ENCODE data around the gene ADGRD1.

ADGRD1 gene

DNA sequence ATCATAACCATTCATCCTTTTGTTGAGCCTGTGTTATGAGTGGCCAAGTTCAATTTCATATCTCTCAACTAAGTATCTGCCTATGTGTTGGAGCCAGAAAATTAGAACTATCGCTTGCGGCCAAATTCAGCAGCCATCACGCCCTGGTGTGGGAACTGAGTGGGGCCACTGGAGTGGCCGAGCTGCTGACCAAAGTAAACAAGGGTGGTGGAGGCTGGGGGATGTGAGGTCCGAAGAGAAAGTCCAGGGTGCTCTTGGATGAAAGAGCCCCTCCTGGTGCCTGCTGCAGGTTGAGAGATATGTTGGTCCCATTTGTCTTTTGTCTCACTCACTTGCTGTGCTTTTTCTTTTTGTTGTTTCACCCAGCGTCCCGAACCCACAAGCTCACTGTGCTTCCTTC is 14.9 kb downstream of the ADGRD1 start:
- Histone ChIP-seq H3K36me3 (ENCODE audit: control insufficient read depth in 1 of 2, insufficient read depth in 2 of 2, low read length in 2 of 2) (no peaks in the 10 kb centered on the region), H3K9me3 (ENCODE audit: insufficient read depth, low read depth, low read length) (no peaks in the 10 kb centered on the region), H4K8ac (ENCODE audit: low read depth, low read length) (no peak overlapping the region), H3K18ac (ENCODE audit: low read length) (no peak overlapping the region), H4K12ac (ENCODE audit: low read depth, low read length) (no peak overlapping the region), H3K9ac (ENCODE audit: low read length) (no peak overlapping the region), H3K4ac (ENCODE audit: low read depth, low read length) (no peak overlapping the region), H2AFZ (ENCODE audit: insufficient read depth, low read length, poor library complexity) (no peak overlapping the region), H3K27ac (ENCODE audit: low read depth, low read length) (no peak overlapping the region), H2BK5ac (ENCODE audit: low read depth, low read length, poor library complexity) (no peak overlapping the region), H2BK12ac (ENCODE audit: low read length) (no peak overlapping the region), H2BK120ac (ENCODE audit: insufficient read depth, low read length, poor library complexity) (no peak overlapping the region), H3K23ac (ENCODE audit: low read length) (no peak overlapping the region), H2AK5ac (ENCODE audit: low read length) (no peak overlapping the region), H3K4me1 (ENCODE audit: control insufficient read depth in 1 of 2, insufficient read depth in 2 of 2, low read length in 2 of 2) (peaks cover 0 to 2% of the 10 kb centered on the region in 2 experiments), H3K14ac (ENCODE audit: low read length) (no peak overlapping the region), H4K91ac (ENCODE audit: low read depth, low read length) (no peak overlapping the region), H3K4me3 (ENCODE audit: low read depth, low read length) (no peak overlapping the region), H3K79me1 (ENCODE audit: low read length) (no peaks in the 10 kb centered on the region), H3K79me2 (ENCODE audit: control insufficient read depth, insufficient read depth, low read length, poor library complexity) (no peaks in the 10 kb centered on the region), H3K4me2 (ENCODE audit: low read length) (no peak overlapping the region), H3K27me3 (ENCODE audit: insufficient read depth, low read length) (no peaks in the 10 kb centered on the region)
- DNase-seq = no peak
- no CpG with 5 or more reads among the region's 7 CpGs for WGBS (ENCODE audit: extremely low coverage, insufficient coverage, insufficient read length)

DNA sequence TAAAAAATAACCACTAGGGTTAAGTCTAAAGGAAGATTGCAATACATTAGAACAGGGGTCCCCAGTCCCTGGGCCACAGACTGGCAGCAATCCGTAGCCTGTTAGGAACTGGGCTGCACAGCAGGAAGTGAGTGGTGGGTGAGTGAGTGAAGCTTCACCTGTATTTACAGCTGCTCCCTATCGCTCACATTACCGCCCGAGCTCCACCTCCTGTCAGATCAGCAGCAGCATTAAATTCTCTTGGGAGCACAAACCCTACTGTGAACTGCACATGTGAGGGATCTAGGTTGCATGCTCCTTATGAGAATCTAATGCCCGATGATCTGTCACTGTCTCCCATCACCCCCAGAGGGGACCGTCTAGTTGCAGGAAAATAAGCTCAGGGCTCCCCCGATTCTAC is 15.5 kb downstream of the ADGRD1 start:
- Histone ChIP-seq H4K8ac (ENCODE audit: low read depth, low read length) (no peak overlapping the region), H2AFZ (ENCODE audit: insufficient read depth, low read length, poor library complexity) (no peak overlapping the region), H4K12ac (ENCODE audit: low read depth, low read length) (no peak overlapping the region), H3K23ac (ENCODE audit: low read length) (no peak overlapping the region), H3K9ac (ENCODE audit: low read length) (no peak overlapping the region), H3K27ac (ENCODE audit: low read depth, low read length) (no peak overlapping the region), H3K4me3 (ENCODE audit: low read depth, low read length) (no peak overlapping the region), H3K14ac (ENCODE audit: low read length) (no peak overlapping the region), H3K4me2 (ENCODE audit: low read length) (no peak overlapping the region), H3K79me1 (ENCODE audit: low read length) (no peaks in the 10 kb centered on the region), H3K36me3 (ENCODE audit: control insufficient read depth in 1 of 2, insufficient read depth in 2 of 2, low read length in 2 of 2) (no peaks in the 10 kb centered on the region), H2BK5ac (ENCODE audit: low read depth, low read length, poor library complexity) (no peak overlapping the region), H3K27me3 (ENCODE audit: insufficient read depth, low read length) (no peaks in the 10 kb centered on the region), H3K4me1 (ENCODE audit: control insufficient read depth in 1 of 2, insufficient read depth in 2 of 2, low read length in 2 of 2) (peaks cover 0 to 2% of the 10 kb centered on the region in 2 experiments), H3K4ac (ENCODE audit: low read depth, low read length) (no peak overlapping the region), H2BK120ac (ENCODE audit: insufficient read depth, low read length, poor library complexity) (no peak overlapping the region), H3K9me3 (ENCODE audit: insufficient read depth, low read depth, low read length) (no peaks in the 10 kb centered on the region), H3K79me2 (ENCODE audit: control insufficient read depth, insufficient read depth, low read length, poor library complexity) (no peaks in the 10 kb centered on the region), H4K91ac (ENCODE audit: low read depth, low read length) (no peak overlapping the region), H2AK5ac (ENCODE audit: low read length) (no peak overlapping the region), H3K18ac (ENCODE audit: low read length) (no peak overlapping the region), H2BK12ac (ENCODE audit: low read length) (no peak overlapping the region)
- no peak for DNase-seq
- no CpG with 5 or more reads among the region's 7 CpGs for WGBS (ENCODE audit: extremely low coverage, insufficient coverage, insufficient read length)

DNA sequence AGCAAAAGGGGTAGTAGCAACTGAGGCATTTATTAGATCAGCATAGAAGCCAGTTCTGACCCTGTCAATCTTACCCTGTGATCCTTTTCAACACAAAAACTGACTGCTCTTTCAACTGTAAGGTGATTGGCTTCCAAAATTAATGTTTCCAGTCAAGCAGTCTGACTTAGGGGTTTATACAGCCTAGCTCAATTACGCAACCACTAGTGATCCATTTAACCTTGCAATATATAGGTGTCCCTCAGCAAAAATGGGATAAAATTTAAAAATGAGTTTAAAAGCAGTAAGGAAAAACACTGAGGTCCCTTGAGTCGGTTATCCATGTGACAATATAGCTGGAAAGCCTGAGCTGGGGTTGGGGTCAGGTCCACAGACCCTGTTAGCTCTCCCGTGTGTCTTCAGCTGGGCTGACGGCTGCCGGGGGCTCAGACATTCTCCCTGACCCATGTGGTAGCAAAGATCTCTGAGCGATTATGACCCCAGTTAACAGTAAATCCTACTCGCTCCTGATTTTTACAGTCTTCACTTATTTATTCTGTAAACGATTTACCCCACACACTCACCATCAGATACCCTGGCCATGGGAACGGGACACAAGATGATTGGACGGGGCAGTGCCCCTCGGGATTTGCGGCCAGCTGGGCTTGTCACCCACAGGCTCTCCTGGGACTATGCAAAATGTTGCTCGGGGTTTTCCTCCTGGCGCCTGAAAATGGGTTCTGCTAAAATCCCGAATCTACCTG is 16.6 kb downstream of the ADGRD1 start:
- no peaks in the 10 kb centered on the region for H3K27me3 ChIP-seq (ENCODE audit: insufficient read depth, low read length)
- H3K18ac ChIP-seq (ENCODE audit: low read length) = no peak overlapping the region
- no peak overlapping the region for H3K27ac ChIP-seq (ENCODE audit: low read depth, low read length)
- no peaks in the 10 kb centered on the region for H3K9me3 ChIP-seq (ENCODE audit: insufficient read depth, low read depth, low read length)
- H3K14ac ChIP-seq (ENCODE audit: low read length) = no peak overlapping the region
- H3K4me2 ChIP-seq (ENCODE audit: low read length) = no peak overlapping the region
- no peak overlapping the region for H3K9ac ChIP-seq (ENCODE audit: low read length)
- no peak for DNase-seq
- H4K8ac ChIP-seq (ENCODE audit: low read depth, low read length) = no peak overlapping the region
- no peaks in the 10 kb centered on the region for H3K79me2 ChIP-seq (ENCODE audit: control insufficient read depth, insufficient read depth, low read length, poor library complexity)
- H2AFZ ChIP-seq (ENCODE audit: insufficient read depth, low read length, poor library complexity) = no peak overlapping the region
- H3K4ac ChIP-seq (ENCODE audit: low read depth, low read length) = no peak overlapping the region
- H3K4me1 ChIP-seq (ENCODE audit: control insufficient read depth in 1 of 2, insufficient read depth in 2 of 2, low read length in 2 of 2) = peaks cover 0 to 2% of the 10 kb centered on the region in 2 experiments
- no peaks in the 10 kb centered on the region for H3K36me3 ChIP-seq (ENCODE audit: control insufficient read depth in 1 of 2, insufficient read depth in 2 of 2, low read length in 2 of 2)
- no peak overlapping the region for H2BK120ac ChIP-seq (ENCODE audit: insufficient read depth, low read length, poor library complexity)
- H3K23ac ChIP-seq (ENCODE audit: low read length) = no peak overlapping the region
- H4K91ac ChIP-seq (ENCODE audit: low read depth, low read length) = no peak overlapping the region
- no peaks in the 10 kb centered on the region for H3K79me1 ChIP-seq (ENCODE audit: low read length)
- H2BK12ac ChIP-seq (ENCODE audit: low read length) = no peak overlapping the region
- WGBS (ENCODE audit: extremely low coverage, insufficient coverage, insufficient read length) = no CpG with 5 or more reads among the region's 15 CpGs
- H2BK5ac ChIP-seq (ENCODE audit: low read depth, low read length, poor library complexity) = no peak overlapping the region
- no peak overlapping the region for H3K4me3 ChIP-seq (ENCODE audit: low read depth, low read length)
- no peak overlapping the region for H4K12ac ChIP-seq (ENCODE audit: low read depth, low read length)
- H2AK5ac ChIP-seq (ENCODE audit: low read length) = no peak overlapping the region

DNA sequence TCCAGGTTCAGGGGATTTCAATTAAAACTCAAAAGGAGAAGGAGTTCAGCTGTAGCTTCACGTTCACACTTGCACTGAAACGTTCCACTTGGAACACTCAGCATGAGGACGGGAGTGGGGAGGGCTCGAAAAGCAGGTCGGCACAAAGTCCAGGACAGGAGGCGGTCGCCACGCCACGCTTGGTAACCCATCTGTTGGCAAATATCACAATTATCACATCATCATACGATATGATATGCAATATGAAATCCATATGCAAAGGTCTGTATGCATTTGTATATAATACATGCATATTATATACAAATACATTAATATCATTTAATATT is 17.2 kb downstream of the ADGRD1 start:
- H4K8ac ChIP-seq (ENCODE audit: low read depth, low read length) = no peak overlapping the region
- H2BK12ac ChIP-seq (ENCODE audit: low read length) = no peak overlapping the region
- no peak overlapping the region for H3K27ac ChIP-seq (ENCODE audit: low read depth, low read length)
- DNase-seq = no peak
- no peaks in the 10 kb centered on the region for H3K9me3 ChIP-seq (ENCODE audit: insufficient read depth, low read depth, low read length)
- no peak overlapping the region for H4K12ac ChIP-seq (ENCODE audit: low read depth, low read length)
- H3K4me2 ChIP-seq (ENCODE audit: low read length) = no peak overlapping the region
- no peak overlapping the region for H2AFZ ChIP-seq (ENCODE audit: insufficient read depth, low read length, poor library complexity)
- H2BK120ac ChIP-seq (ENCODE audit: insufficient read depth, low read length, poor library complexity) = no peak overlapping the region
- H3K36me3 ChIP-seq (ENCODE audit: control insufficient read depth in 1 of 2, insufficient read depth in 2 of 2, low read length in 2 of 2) = no peaks in the 10 kb centered on the region
- WGBS (ENCODE audit: extremely low coverage, insufficient coverage, insufficient read length) = no CpG with 5 or more reads among the region's 10 CpGs
- H3K4me1 ChIP-seq (ENCODE audit: control insufficient read depth in 1 of 2, insufficient read depth in 2 of 2, low read length in 2 of 2) = peaks cover 0 to 2% of the 10 kb centered on the region in 2 experiments
- no peak overlapping the region for H2AK5ac ChIP-seq (ENCODE audit: low read length)
- H3K14ac ChIP-seq (ENCODE audit: low read length) = no peak overlapping the region
- H3K18ac ChIP-seq (ENCODE audit: low read length) = no peak overlapping the region
- H3K23ac ChIP-seq (ENCODE audit: low read length) = no peak overlapping the region
- H2BK5ac ChIP-seq (ENCODE audit: low read depth, low read length, poor library complexity) = no peak overlapping the region
- H3K79me2 ChIP-seq (ENCODE audit: control insufficient read depth, insufficient read depth, low read length, poor library complexity) = no peaks in the 10 kb centered on the region
- no peaks in the 10 kb centered on the region for H3K27me3 ChIP-seq (ENCODE audit: insufficient read depth, low read length)
- H4K91ac ChIP-seq (ENCODE audit: low read depth, low read length) = no peak overlapping the region
- no peak overlapping the region for H3K9ac ChIP-seq (ENCODE audit: low read length)
- H3K4ac ChIP-seq (ENCODE audit: low read depth, low read length) = no peak overlapping the region
- no peak overlapping the region for H3K4me3 ChIP-seq (ENCODE audit: low read depth, low read length)
- H3K79me1 ChIP-seq (ENCODE audit: low read length) = no peaks in the 10 kb centered on the region

Data from trophoblast cell (in vitro differentiated cells and primary cell).